MCF 10A (cell line): ENCODE measurements around the gene PTH2R. TPM values are rescaled to one million over a fixed set of nuclear protein-coding genes. Genes with fewer than 3 reads are reported as not detected.

Experiments
- BruUV-seq: library from RNA; stranded (reverse); fragments of 400-500 nt; replicated peaks from 2 replicates; lab custom pipeline; 2021; lab: Mats Ljungman, UMichigan
- CTCF ChIA-PET: fragments of 300-600 bp; sonication (Branson Sonifier 250); formaldehyde crosslinking; extraction: SDS; loops from one replicate; lab custom pipeline; 2021; ENCODE audit warnings: antibody characterized with exemption, inconsistent platforms; lab: Yijun Ruan, JAX
- POLR2A ChIA-PET: fragments of 300-600, 350-650 bp; sonication (Branson Sonifier 250); formaldehyde crosslinking; extraction: SDS; loops from one replicate; lab custom pipeline; 2020; ENCODE audit warnings: antibody characterized with exemption, inconsistent platforms; lab: Yijun Ruan, JAX
- DNase-seq: peaks from one replicate; pipeline ENCODE4 v3.0.0-alpha.2; 2018; ENCODE audit not compliant: unreplicated experiment
- H3K27ac Mint-ChIP-seq: one replicate; pipeline ENCODE4 v1.8.0; 2022; ENCODE audit warnings: mild to moderate bottlenecking, low read depth, mixed read lengths; ENCODE audit not compliant: unreplicated experiment
- H3K27me3 Mint-ChIP-seq: one replicate; pipeline ENCODE4 v1.8.0; 2022; ENCODE audit warnings: mixed read lengths; ENCODE audit not compliant: insufficient read depth, unreplicated experiment
- H3K36me3 Mint-ChIP-seq: one replicate; pipeline ENCODE4 v1.8.0; 2022; ENCODE audit warnings: mild to moderate bottlenecking, moderate library complexity, mixed read lengths; ENCODE audit not compliant: insufficient read depth, unreplicated experiment
- H3K4me1 Mint-ChIP-seq: one replicate; pipeline ENCODE4 v1.8.0; 2022; ENCODE audit warnings: mixed read lengths; ENCODE audit not compliant: insufficient read depth, unreplicated experiment
- H3K4me3 Mint-ChIP-seq: one replicate; pipeline ENCODE4 v1.8.0; 2022; ENCODE audit warnings: mild to moderate bottlenecking, moderate library complexity, mixed read lengths; ENCODE audit not compliant: unreplicated experiment
- H3K9me3 Mint-ChIP-seq: one replicate; pipeline ENCODE4 v1.8.0; 2022; ENCODE audit warnings: mixed read lengths; ENCODE audit not compliant: unreplicated experiment
- CTCF ChIP-seq: fragments of 200-600 bp; IDR thresholded peaks from one replicate; pipeline ENCODE4 v1.8.0; 2022; ENCODE audit warnings: antibody characterized with exemption, mild to moderate bottlenecking; ENCODE audit not compliant: unreplicated experiment
- intact Hi-C: fragments of 100-400 bp; cut with micrococcal nuclease; formaldehyde crosslinking; loops from 2 replicates; pipeline ENCODE4 v1.14.1; 2022
- total RNA-seq: library from RNA; stranded (reverse); gene quantifications from 2 replicates; pipeline ENCODE4 v1.2.3, GENCODE V29; 2022

Gene PTH2R
- total RNA-seq, 1 experiment from 2014 or later = not detected

DNA sequence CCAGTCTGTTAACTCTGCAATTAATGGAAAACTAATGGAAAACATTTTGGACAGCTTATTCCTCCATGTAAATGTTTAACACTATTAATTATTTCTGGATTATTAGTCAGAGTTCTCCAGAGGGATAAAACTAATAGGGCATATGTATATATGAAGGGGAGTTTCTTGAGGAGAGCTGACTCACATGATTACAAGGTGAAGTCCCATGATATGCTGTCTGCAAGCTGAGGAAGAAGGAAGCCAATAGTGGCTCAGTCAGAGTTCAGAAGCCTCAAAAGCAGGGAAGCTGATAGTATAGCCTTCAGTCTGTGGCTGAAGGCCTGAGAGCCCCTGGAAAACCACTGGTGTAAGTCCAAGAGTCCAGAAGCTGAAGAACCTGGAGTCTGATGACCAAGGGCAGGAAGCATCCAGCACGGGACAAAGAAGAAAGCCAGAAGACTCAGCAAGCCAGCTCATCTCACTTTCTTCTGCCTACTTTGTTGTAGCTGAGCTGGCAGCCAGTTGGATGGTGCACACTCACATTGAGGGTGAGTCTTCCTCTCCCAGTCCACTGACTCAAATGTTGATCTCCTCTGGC is 136.0 kb downstream of the PTH2R start:
- no peaks in the 10 kb centered on the region for H3K36me3 Mint-ChIP-seq
- ChIA-PET POLR2A (no interaction called here), CTCF (interaction anchor here (1.1 kb wide), 1 partner anchor 663 kb away, joined by 3 read pairs; no protein-coding TSS in a partner anchor)
- BruUV-seq = no TSS peak
- peaks cover 22% of the 10 kb centered on the region for H3K27me3 Mint-ChIP-seq
- H3K4me1 Mint-ChIP-seq = no peaks in the 10 kb centered on the region
- no peak for DNase-seq
- no peak overlapping the region for H3K4me3 Mint-ChIP-seq
- no peak for TF ChIP-seq CTCF
- H3K27ac Mint-ChIP-seq = no peak overlapping the region
- intact Hi-C loops = no loop called here
- H3K9me3 Mint-ChIP-seq = no peaks in the 10 kb centered on the region

Other genes with a start within 250 kb of the PTH2R start
- gene CRYGA, start 243.2 kb upstream of the PTH2R start, total RNA-seq = not detected in 2 replicates
- gene C2orf80, start 216.8 kb upstream of the PTH2R start, total RNA-seq = not detected in 2 replicates
- 50.2 and 122 TPM in 2 replicates for gene IDH1, start 151.7 kb upstream of the PTH2R start, total RNA-seq
- 22.8 and 27.2 TPM in 2 replicates for gene PIKFYVE, start 140.5 kb upstream of the PTH2R start, total RNA-seq